ENCODE data around the gene SMLR1.
A peak's percentile ranks its signal among the peaks of the same experiment; 100 is the strongest.

SMLR1 gene

DNA sequence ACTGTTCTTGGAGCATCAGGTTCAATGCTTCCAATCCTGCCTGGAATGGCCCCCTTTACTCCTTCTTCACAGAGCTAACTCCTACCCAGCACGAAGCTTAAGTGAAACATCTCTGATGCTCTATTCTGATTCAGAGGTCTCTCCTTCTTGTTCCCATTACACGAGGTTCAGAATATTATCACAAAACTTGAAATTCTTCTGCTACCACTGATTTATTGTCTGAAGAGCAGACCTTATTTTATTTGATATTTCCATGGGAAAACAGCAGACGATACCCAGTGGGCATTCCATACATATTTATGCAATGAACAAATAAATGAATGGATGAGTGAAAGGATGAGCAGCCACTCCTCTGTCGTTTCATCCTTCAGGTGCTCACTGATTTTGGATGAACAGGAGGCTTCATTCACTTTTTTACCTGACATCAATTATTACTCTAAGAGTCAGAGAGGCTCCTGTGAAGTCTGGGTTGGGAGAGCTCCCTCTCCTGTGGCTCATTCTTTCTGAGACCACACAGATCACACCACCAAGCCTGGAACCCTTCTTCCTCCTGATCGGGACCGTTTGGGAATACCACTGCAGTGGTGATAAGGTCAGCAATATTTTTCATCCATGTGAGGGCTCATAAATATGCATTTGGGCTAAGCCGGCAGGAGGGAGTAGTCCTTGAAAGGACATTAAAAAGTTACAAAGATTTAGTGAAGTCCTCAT lies 25.8 kb downstream of the SMLR1 start:
- no peak for DNase-seq (ENCODE audit: low read depth)

DNA sequence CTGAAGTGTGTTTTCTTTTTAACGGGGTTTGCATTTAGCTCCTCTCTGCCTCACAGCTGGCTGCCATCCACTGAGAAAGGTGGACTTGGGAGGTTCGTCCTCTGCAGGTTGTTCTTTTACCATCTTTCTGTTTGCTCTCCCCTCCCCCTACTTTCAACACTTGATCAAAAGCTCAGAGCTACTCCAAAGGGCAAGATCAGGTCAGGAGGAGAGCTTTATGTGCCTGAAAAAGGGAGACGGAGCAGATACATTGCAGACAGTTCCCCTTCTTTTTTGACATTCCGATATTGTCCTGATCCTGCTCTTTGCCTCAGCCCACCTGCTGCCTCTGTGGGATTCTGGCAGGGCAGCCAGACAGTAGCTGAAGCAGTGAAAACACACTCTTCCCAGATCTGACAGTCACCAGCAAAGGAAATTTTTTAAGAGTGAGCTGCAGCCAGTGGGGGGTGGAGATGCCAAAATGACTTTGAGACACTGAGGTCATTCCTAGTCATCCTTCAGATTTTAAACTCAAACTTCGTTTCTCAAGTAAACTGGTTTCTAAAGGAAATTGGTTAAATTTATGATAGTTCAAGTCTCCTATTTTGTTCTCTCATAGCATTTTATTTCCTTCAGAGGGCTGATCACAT lies 26.5 kb downstream of the SMLR1 start:
- DNase-seq (ENCODE audit: low read depth), result peak; percentile 39

DNA sequence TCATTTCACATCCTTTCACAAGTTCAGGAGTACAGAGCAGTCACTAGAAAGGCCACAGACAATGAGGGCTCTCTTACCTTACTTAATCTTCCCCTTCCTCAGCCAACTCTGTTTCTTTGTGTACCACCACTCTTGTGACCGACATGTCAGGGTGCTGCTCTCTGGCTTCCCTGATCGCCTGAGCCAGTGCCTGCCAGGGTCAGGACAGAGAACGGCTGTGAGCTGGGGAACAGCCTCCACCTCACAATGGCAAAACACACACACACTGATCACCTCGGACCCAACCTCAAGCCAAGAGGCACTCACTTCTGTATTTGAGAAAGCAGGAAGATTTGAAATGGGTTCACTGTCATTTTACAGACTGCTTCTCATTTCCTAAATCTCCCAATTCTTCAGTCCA lies 30.8 kb downstream of the SMLR1 start:
- DNase-seq (ENCODE audit: low read depth), result no peak

DNA sequence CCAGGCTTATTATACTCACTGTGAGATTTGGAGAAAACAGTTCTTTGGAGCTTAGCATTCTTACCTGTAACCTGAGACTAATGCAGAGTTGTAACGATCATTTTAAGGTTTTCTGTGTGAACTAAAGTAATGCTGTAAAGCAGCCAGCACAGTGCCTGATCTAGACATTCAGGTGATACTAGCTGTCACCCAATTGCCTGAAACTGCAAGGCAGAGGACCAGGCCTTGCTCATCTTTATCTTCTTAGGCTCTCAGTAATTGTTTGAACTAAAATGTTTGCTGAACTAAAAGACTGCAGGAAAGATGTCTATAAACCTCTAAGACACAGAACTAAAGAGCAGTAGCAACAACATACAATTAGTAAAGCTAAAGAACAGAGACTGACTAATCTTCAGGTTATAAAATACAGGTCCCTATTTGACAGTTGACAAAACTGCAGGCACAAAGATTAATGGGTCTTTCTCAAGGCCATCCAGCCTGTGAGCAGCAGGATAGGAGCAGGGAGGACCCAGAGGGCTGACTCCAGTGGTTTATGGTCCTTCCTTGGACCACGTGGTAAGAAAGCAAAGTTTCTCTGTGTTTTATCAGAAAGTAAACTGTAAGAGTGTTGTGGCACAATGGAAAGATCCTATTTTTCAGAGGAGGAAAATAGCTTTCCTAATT lies 31.4 kb downstream of the SMLR1 start:
- no peak for DNase-seq (ENCODE audit: low read depth)

DNA sequence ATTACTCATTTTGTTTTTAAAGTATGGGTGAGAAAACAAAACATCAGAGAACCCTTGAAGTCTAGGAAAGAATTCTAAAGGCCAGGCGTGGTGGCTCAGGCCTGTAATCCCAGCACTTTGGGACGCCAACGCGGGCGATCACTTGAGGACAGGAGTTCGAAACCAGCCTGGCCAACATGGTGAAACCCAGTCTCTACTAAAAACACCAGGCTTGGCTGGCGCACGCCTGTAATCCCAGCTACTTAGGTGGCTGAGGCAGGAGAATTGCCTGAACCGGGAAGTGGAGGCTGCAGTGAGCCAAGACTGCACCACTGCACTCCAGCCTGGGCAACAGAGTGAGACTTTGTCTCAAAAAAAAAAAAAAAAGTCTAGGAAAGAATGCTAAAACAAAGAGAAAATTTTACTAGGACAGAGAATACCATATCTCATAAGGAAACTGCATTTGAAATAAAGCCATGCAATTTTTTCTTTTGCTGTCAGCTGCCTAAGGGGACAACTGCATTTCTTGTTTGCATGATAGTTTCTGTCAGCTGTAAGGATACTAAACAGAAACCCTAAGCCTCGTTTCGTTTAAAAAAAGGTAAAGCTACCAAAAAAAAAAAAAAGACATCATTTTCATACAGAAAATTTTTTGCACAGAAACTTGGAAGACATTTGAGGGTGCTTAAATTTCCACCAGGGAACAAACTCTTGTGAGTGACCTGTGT lies 32.1 kb downstream of the SMLR1 start:
- no peak for DNase-seq (ENCODE audit: low read depth)

DNA sequence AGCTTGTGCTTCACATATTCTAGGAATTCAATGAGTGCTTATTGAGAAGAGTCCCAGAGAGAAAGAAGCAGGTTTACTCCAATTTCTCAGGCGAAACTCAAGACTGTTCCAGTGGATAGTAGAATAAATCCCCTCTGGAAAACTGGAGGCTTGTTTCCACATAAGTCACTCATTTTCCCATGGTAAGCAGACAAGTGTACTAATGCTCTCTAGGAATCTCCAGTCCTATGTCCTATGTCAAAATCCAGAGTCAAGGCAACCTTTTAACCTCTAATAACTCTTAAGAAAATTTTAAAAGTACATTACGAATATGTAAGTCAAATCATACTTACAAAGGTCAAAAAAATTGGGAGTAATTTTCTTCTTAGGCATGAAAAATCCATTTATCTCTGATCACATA lies 35.2 kb downstream of the SMLR1 start:
- DNase-seq (ENCODE audit: low read depth), result no peak

DNA sequence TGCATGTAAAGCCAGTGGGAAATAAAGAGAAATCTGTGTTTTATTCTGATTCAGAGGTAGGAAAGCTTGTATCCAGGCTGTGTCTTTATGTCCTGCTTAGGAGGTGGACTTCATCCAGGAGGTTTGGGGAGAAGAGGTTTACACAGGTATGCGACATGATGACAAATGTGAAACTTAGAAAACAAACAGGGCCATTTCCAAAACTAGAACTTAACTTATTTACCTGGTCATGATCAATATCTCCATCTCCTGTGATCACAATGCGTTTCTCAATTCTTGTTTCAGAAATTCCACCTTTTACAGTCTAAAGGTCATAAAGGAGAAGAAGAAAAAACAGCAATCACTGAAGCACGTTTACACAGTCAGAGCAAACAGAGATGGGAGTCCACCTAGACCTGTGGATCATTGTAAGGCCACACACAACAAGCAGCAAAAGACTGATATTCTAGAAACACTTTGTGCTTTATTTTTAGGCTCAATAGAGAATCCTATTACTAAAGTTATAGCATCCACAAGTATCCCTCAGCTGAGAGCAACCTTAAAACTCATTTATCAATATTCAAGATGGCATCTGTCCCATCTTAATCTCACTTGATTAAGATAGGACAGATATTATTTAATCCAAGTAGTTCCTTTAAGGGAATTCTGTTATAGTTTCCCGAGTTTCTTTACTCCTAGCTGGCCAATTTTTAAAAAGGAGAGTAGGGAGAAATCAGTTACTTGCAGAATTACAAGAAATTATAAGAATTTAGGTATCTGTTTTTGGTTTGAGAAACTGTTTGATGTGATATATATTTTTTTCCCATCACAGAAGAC lies 36.4 kb downstream of the SMLR1 start:
- DNase-seq (ENCODE audit: low read depth), result no peak

DNA sequence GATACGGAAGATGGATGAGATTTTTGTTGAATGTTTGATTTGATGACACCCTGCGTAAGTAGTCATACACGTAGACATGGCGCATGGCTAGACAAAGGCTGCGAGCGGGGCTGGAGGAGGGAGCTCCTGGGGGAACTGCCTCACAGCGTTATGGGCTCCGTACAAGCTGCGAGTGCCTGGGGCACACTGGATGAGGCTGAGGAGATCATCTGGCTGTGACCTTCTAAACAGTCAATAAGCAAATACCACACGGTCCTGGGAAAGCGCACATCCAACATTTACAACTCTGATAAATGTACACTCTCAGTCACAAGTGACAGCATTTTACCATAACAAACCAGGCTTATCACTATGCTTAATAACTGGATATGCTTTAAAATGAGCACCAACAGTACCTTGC lies 37.1 kb downstream of the SMLR1 start:
- no peak for DNase-seq (ENCODE audit: low read depth)

DNA sequence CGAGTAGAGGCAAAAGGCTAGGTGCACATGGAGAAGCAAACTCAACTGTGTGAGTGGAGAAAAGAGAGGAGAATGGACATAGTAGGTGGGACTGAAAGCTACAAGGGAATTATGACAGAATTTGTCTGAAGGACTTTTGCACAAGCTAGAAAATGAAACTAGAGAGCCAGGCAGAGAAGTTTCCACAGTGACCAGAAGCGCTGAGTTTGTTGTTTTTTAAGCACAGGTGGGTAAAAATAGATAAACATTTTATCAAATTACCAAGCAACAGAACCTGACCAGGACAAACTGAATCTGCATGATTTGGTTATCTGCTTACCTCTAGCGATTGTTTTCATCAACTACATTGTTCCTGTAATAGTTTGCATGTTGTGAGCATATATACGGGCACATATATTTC lies 38.6 kb downstream of the SMLR1 start:
- no peak for DNase-seq (ENCODE audit: low read depth)

DNA sequence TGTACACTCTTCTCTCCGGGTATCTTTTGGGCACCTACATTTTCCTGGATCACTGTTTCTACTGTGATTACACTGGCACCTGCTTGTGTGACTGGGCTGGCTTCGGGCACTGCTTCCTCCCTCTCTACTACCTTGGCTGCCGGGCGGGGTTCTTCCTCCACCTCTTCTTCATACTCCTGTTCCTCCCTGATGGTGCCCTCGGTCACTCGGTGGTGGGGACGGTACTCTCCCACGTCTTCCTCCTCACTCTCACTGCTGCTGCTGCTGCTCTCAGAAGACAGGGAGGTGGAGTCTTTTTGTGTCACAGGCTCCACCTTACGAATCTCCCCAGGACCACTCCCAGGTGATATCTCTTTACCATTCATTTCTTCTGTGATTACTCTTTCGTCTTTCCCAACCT lies 42.5 kb downstream of the SMLR1 start:
- DNase-seq (ENCODE audit: low read depth), result no peak

DNA sequence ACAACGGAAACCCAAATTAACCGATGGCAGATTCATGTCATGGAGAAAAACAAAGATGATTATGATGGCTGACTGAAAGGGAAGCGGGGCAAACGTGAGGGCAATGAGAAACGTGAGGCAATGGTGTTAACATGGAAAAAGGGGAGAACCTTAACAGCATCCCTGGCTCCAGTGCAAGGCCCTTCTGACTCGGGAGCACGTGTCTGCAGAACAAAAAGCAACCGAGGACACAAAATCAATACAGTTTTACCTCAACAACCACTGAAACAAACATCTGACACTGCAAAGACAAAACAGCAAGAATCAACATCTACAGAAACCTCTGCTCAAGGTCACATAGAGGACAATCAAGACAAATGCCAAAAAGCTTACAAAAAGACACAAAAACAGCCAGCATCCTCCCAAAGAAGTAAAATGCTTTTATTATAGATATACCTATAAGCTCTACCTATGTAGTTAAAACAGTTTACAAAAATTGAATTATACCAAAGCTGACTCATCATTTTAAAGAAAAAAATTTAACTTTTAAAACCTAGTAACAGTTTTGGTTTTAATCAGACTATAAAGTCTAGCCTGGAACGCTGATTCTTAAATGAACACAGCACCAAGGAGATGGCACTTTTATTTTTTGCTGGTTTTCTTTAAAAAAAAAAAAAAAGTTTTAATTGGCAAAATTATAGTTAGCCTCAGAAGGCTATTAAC lies 43.1 kb downstream of the SMLR1 start:
- no peak for DNase-seq (ENCODE audit: low read depth)

DNA sequence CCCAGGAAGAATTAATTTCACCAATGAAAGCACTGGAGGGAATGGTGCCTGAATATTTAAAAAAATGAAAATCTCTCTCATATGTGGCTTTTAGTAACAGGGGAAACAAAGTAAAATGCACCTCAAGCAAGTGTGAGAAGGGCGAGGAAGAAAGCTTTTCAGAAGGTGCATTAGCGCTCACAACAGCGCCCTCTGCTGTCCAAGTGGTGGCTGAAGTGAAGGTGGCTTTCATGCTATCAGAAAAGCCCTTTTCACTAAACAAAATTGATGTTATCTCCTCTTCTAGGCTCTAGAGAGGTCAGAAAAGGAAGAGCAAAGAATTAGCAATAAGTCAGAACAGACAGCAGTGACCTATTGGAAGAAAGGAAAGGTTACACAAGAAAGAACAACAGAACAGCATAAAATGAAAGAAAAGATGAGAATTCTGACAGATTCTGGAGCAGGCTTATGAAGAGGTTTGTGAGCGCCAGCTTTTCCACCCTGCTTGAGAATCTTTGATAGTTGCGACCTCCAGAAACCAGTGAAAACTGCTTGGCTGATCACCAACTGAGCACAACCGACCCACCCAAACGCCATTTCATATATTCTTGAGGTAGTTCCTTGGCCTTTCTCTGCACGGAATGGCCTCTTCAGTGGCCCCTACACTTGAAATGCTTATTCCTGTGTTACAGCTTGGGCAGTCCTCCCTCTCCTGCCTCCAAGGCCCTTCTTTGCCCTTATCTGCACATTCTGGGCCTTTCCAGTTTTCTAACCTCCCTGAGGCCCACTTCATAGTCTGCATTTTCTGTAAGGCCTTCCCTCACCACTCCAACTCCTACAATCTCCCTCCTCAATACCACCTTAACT lies 45.3 kb downstream of the SMLR1 start:
- DNase-seq (ENCODE audit: low read depth), result no peak

DNA sequence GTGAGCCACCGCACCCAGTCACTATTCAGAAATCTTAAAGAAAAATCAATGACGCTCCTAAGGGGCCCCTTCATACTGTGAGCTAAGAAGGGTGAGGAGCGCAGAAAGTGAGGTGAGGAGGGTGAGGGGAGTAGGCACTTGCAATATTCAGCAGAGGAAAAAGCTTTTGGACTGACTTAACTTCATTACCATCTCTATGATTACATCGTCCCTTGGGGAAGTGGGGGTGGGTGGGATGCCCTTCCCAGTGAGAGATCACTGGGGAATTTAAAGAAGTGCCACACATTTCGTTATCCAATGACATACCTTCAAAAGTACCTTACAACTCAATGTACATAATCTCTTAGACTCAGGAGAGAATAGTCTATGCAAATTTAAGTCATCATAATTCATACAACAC lies 46.5 kb downstream of the SMLR1 start:
- DNase-seq (ENCODE audit: low read depth), result no peak

DNA sequence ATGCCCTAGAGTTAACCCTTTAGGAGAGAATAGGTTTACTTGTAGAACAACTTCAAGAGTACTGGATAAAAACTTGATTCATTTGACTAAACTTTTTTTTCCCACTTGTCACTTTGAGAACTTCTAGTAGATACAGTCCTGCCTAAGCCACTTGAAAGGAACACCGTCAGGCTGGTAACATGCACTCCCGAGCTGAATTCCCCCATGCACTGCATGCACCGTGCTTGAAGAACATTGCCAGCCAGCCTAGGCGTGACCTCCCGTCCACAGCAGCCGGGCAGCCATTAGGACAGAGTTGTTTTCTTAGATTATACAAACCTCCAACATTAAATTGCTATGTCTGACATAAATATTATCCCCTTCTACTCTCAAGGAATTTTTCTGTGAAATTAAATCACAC lies 52.6 kb downstream of the SMLR1 start:
- no peak for DNase-seq (ENCODE audit: low read depth)

DNA sequence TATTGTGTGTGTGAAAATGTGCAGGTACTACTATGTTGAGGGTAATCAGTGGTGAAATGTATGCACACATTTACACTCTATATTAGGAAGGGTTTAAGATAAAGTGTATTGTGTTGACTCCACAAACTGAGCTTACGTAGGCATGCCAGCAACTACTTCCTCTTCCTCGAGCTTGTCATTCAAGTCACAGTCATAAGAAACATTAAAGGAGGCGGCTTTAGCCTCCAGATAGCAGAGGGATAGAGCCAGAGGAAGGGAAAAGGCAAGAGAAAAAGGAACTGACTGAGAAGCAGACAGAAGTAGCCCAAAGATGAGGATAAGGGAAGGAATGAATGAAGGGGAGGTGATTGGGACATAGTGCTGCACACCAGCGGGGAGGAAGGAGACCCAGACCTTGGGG lies 55.2 kb downstream of the SMLR1 start:
- DNase-seq (ENCODE audit: low read depth), result no peak

DNA sequence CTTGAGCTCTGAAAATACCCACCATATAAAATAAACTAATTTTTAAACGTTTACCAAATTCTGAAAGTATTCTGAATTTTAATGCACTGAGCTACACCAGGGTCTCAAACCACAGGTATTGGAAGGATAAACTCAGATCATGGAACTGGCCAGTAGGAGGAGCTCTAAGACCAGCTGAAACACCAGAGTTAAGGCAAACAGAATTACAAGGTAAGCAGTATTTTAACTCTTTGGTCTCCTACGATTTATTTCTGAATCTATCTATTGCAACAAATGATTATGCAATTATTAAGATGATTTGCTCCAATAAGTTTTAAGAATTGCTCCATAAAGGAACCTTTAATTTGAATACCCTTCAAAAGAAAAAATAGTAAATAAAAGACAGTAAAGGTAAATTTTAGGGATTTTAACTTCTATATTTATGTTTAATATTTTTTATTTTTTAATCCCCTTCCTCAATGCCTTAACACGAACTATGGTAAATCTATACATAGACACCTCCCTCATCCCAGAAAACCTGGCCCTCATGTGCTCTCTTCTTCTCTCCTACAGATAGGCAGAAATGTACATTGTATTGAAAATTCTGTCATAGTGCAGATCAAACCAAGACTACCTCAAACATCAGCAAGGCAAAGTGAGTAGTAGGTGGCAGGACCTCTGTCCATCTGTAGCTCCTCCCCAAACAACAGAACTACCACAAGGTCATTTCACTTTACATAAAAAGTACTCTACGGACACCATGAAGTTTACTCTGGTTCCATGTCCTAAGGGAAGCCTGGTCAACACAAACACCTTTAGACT lies 58.4 kb downstream of the SMLR1 start:
- peak; percentile 52 for DNase-seq (ENCODE audit: low read depth)

Data from HS-5 (cell line).